H9 (cell line): ENCODE data around the gene SCML2. TPM values are rescaled to one million over a fixed set of nuclear protein-coding genes. Genes with fewer than 3 reads are reported as not detected.
A peak's percentile ranks its signal among the peaks of the same experiment; 100 is the strongest.

Experiments used
- DNase-seq: peaks from one replicate; pipeline ENCODE4 v3.0.0-alpha.2; 2017
- H2AFZ ChIP-seq: one replicate; pipeline ENCODE4 v1.6.1; 2013; ENCODE audit warnings: mild to moderate bottlenecking, low read length, control low read depth, moderate library complexity
- H2AK5ac ChIP-seq: 2 replicates; pipeline ENCODE4 v1.6.1; 2013; ENCODE audit warnings: low read length, control low read depth, mixed read lengths; ENCODE audit not compliant: insufficient read length
- H2BK120ac ChIP-seq: one replicate; pipeline ENCODE4 v1.6.1; 2013; ENCODE audit warnings: low read depth, mild to moderate bottlenecking, low read length, control low read depth, inconsistent platforms; ENCODE audit not compliant: poor library complexity, severe bottlenecking
- H2BK12ac ChIP-seq: 2 replicates; pipeline ENCODE4 v1.6.1; 2013; ENCODE audit warnings: low read length, control low read depth, mixed read lengths, low read depth; ENCODE audit not compliant: insufficient read length
- H2BK15ac ChIP-seq: 2 replicates; pipeline ENCODE4 v1.6.1; 2013; ENCODE audit warnings: low read depth, low read length, control low read depth
- H2BK20ac ChIP-seq: one replicate; pipeline ENCODE4 v1.6.1; 2013; ENCODE audit warnings: low read depth, mild to moderate bottlenecking, low read length, control low read depth, inconsistent platforms; ENCODE audit not compliant: poor library complexity, severe bottlenecking
- H2BK5ac ChIP-seq: 2 replicates; pipeline ENCODE4 v1.6.1; 2013; ENCODE audit warnings: low read length, control low read depth, mixed read lengths; ENCODE audit not compliant: insufficient read length
- H3K14ac ChIP-seq: 2 replicates; pipeline ENCODE4 v1.6.1; 2013; ENCODE audit warnings: low read length, control low read depth; ENCODE audit not compliant: insufficient read depth
- H3K18ac ChIP-seq: 2 replicates; pipeline ENCODE4 v1.6.1; 2013; ENCODE audit warnings: low read depth, mild to moderate bottlenecking, mixed read lengths, low read length, control low read depth; ENCODE audit not compliant: insufficient read length
- H3K23ac ChIP-seq: 2 replicates; pipeline ENCODE4 v1.6.1; 2013; ENCODE audit warnings: low read length, control low read depth, mixed read lengths, low read depth; ENCODE audit not compliant: insufficient read length
- H3K23me2 ChIP-seq: 2 replicates; pipeline ENCODE4 v1.6.1; 2013; ENCODE audit warnings: low read depth, mild to moderate bottlenecking, mixed read lengths, low read length, control low read depth; ENCODE audit not compliant: insufficient read length, poor library complexity, severe bottlenecking
- H3K27ac ChIP-seq: 2 replicates; pipeline ENCODE4 v1.5.1; 2013; ENCODE audit warnings: low read length, control low read depth, mixed read lengths, low read depth; ENCODE audit not compliant: insufficient read length
- H3K27me3 ChIP-seq: 2 replicates; pipeline ENCODE4 v1.6.1; 2013; ENCODE audit warnings: low read length, control low read depth, inconsistent platforms; ENCODE audit not compliant: insufficient read depth
- H3K4ac ChIP-seq: 2 replicates; pipeline ENCODE4 v1.6.1; 2013; ENCODE audit warnings: low read depth, mild to moderate bottlenecking, control low read depth, inconsistent platforms, low read length, moderate library complexity
- H3K4me1 ChIP-seq: 2 replicates; pipeline ENCODE4 v1.6.1; 2013; ENCODE audit warnings: low read length, control low read depth, inconsistent platforms; ENCODE audit not compliant: insufficient read depth
- H3K4me2 ChIP-seq: 2 replicates; pipeline ENCODE4 v1.6.1; 2013; ENCODE audit warnings: low read length, control low read depth, mixed read lengths; ENCODE audit not compliant: insufficient read length, insufficient read depth
- H3K56ac ChIP-seq: 2 replicates; pipeline ENCODE4 v1.6.1; 2013; ENCODE audit warnings: low read depth, mild to moderate bottlenecking, mixed read lengths, low read length, control low read depth; ENCODE audit not compliant: insufficient read length
- H3K79me1 ChIP-seq: 2 replicates; pipeline ENCODE4 v1.6.1; 2013; ENCODE audit warnings: low read depth, mild to moderate bottlenecking, moderate library complexity, low read length, control low read depth, inconsistent platforms; ENCODE audit not compliant: insufficient read depth, poor library complexity, severe bottlenecking
- H3K79me2 ChIP-seq: 2 replicates; pipeline ENCODE4 v1.6.1; 2013; ENCODE audit warnings: low read length, control low read depth, inconsistent platforms; ENCODE audit not compliant: insufficient read depth
- H3K9ac ChIP-seq: 2 replicates; pipeline ENCODE4 v1.6.1; 2013; ENCODE audit warnings: low read length, control low read depth, mixed read lengths; ENCODE audit not compliant: insufficient read length; ENCODE audit errors: extremely low read depth
- H3K9me3 ChIP-seq: one replicate; pipeline ENCODE4 v1.6.1; 2013; ENCODE audit warnings: low read depth, low read length, inconsistent platforms; ENCODE audit not compliant: control insufficient read depth
- H3T11ph ChIP-seq: one replicate; pipeline ENCODE4 v1.6.1; 2013; ENCODE audit warnings: mild to moderate bottlenecking, low read length, control low read depth, inconsistent platforms
- H4K20me1 ChIP-seq: one replicate; pipeline ENCODE4 v1.6.1; 2013; ENCODE audit not compliant: control insufficient read depth, insufficient read length, insufficient read depth
- H4K5ac ChIP-seq: 2 replicates; pipeline ENCODE4 v1.6.1; 2013; ENCODE audit warnings: low read depth, mild to moderate bottlenecking, mixed read lengths, low read length, control low read depth; ENCODE audit not compliant: insufficient read length
- H4K8ac ChIP-seq: replicated peaks from 2 replicates; pipeline ENCODE4 v1.6.1; 2013; ENCODE audit warnings: low read length, control low read depth, mixed read lengths, low read depth; ENCODE audit not compliant: insufficient read length
- H4K91ac ChIP-seq: 2 replicates; pipeline ENCODE4 v1.6.1; 2013; ENCODE audit warnings: low read depth, mild to moderate bottlenecking, moderate library complexity, mixed read lengths, low read length, control low read depth; ENCODE audit not compliant: insufficient read length
- H3K27ac Mint-ChIP-seq, 3 experiments: 2 replicates in 2 of 3; 3 replicates in 1 of 3; pipeline ENCODE4 v1.8.0; 2020 to 2021; ENCODE audit warnings: mixed read lengths in 3 of 3, mild to moderate bottlenecking in 1 of 3, moderate library complexity in 1 of 3
- H3K27me3 Mint-ChIP-seq: 2 replicates; pipeline ENCODE4 v1.8.0; 2021; ENCODE audit warnings: low read depth, mild to moderate bottlenecking, moderate library complexity, mixed read lengths
- H3K36me3 Mint-ChIP-seq, 3 experiments: 2 replicates in 2 of 3; 3 replicates in 1 of 3; pipeline ENCODE4 v1.8.0; 2020 to 2021; ENCODE audit warnings: low read depth in 3 of 3, mixed read lengths in 3 of 3; ENCODE audit not compliant: insufficient read depth in 1 of 3
- H3K4me1 Mint-ChIP-seq, 2 experiments: 2 replicates each; pipeline ENCODE4 v1.8.0; 2020; ENCODE audit warnings: mixed read lengths in 2 of 2
- H3K4me3 Mint-ChIP-seq, 2 experiments: 2 replicates in 1 of 2; 3 replicates in 1 of 2; pipeline ENCODE4 v1.8.0; 2020 to 2021; ENCODE audit warnings: mild to moderate bottlenecking in 2 of 2, mixed read lengths in 2 of 2, moderate library complexity in 1 of 2
- H3K9me3 Mint-ChIP-seq, 2 experiments: 2 replicates in 1 of 2; 3 replicates in 1 of 2; pipeline ENCODE4 v1.8.0; 2020; ENCODE audit warnings: mild to moderate bottlenecking in 2 of 2, mixed read lengths in 2 of 2, moderate library complexity in 1 of 2
- CTCF ChIP-seq: fragments of 200-600 bp; sonication (generic); conservative IDR thresholded peaks from 3 replicates; pipeline ENCODE4 v1.8.0; 2021; ENCODE audit warnings: antibody characterized with exemption, mild to moderate bottlenecking
- WGBS: extraction: QIAGEN DNeasy Blood & Tissue Kit; methylation state at CpG from one replicate; pipeline ENCODE4 v1.1.7; 2013; ENCODE audit warnings: missing lambda C conversion rate, low lambda C conversion rate, mixed read lengths; ENCODE audit not compliant: insufficient read length; ENCODE audit errors: extremely low coverage; 5-methylcytosine and 5-hydroxymethylcytosine counted together
- total RNA-seq: library from RNA; stranded (reverse); gene quantifications from 2 replicates; pipeline ENCODE4 v1.2.1, GENCODE V29; 2021

Gene SCML2
- total RNA-seq, 1 experiment from 2014 or later = 15.5 TPM

- no peak overlapping the region for H3K4me2 ChIP-seq
- H3K4ac ChIP-seq = no peak overlapping the region
- TF ChIP-seq CTCF = no peak
Observed at GRCh38 chrX:18288716-18289115, 65.8 kb downstream of the SCML2 start.

More at GRCh38 chrX:18288716-18289115, 65.8 kb downstream of the SCML2 start:
- Histone ChIP-seq H2BK5ac (no peak overlapping the region), H3K18ac (no peak overlapping the region), H4K20me1 (no peaks in the 10 kb centered on the region), H4K5ac (no peak overlapping the region), H3T11ph (no peak overlapping the region), H3K9me3 (peaks cover 20% of the 10 kb centered on the region), H3K27ac (no peak overlapping the region), H3K23ac (no peak overlapping the region), H3K14ac (no peak overlapping the region), H2BK12ac (no peak overlapping the region), H3K23me2 (no peaks in the 10 kb centered on the region), H4K8ac (no peak overlapping the region), H2BK20ac (no peak overlapping the region), H4K91ac (no peak overlapping the region), H3K9ac (no peak overlapping the region), H2BK120ac (no peak overlapping the region), H3K4me1 (no peaks in the 10 kb centered on the region), H3K56ac (no peak overlapping the region), H2BK15ac (no peak overlapping the region), H3K79me1 (no peaks in the 10 kb centered on the region), H2AFZ (no peak overlapping the region), H2AK5ac (no peak overlapping the region), H3K27me3 (no peaks in the 10 kb centered on the region), H3K79me2 (no peaks in the 10 kb centered on the region)
- DNase-seq = no peak
- Mint-ChIP-seq H3K9me3 (peaks cover 33 to 53% of the 10 kb centered on the region in 2 experiments), H3K27ac (peak overlapping the region in 2 of 3 experiments; percentile 13 to 87; a peak in 3 of 7 replicates), H3K36me3 (no peaks in the 10 kb centered on the region; a peak in 2 of 7 replicates), H3K4me1 (peaks cover 23 to 36% of the 10 kb centered on the region in 2 experiments), H3K4me3 (peak overlapping the region; percentile 25 to 59; a peak in 4 of 5 replicates), H3K27me3 (no peaks in the 10 kb centered on the region)
- no CpG with 5 or more reads among the region's 3 CpGs for WGBS
